DMS 273 (cell line): ENCODE data around the gene CMKLR1.

Source experiments
- DNase-seq: peaks from one replicate; lab custom pipeline; 2025; ENCODE audit not compliant: unreplicated experiment; lab: John Stamatoyannopoulos, UW

CMKLR1 gene

GRCh38 chr12:108317308-108318234 lies 21.5 kb downstream of the CMKLR1 start:
- DNase-seq = no peak

- no peak for DNase-seq
These were observed 22.7 kb downstream of the CMKLR1 start for GRCh38 chr12:108316176-108317086.

- peak; percentile 11 for DNase-seq
These were observed 23.5 kb downstream of the CMKLR1 start for GRCh38 chr12:108315486-108316105.

GRCh38 chr12:108313606-108314351 lies 25.3 kb downstream of the CMKLR1 start:
- no peak for DNase-seq

GRCh38 chr12:108313241-108313605 lies 25.9 kb downstream of the CMKLR1 start:
- DNase-seq = no peak

- peak; percentile 14 for DNase-seq
These were observed 26.4 kb downstream of the CMKLR1 start for GRCh38 chr12:108312693-108313189.

- DNase-seq = no peak
These were observed 26.9 kb downstream of the CMKLR1 start for GRCh38 chr12:108312073-108312659.

- DNase-seq = no peak
These were observed 27.5 kb downstream of the CMKLR1 start for GRCh38 chr12:108311605-108312004.

GRCh38 chr12:108310489-108310888 lies 28.6 kb downstream of the CMKLR1 start:
- no peak for DNase-seq

- DNase-seq = no peak
These were observed 29.3 kb downstream of the CMKLR1 start for GRCh38 chr12:108309674-108310312.

- no peak for DNase-seq
These were observed 30.6 kb downstream of the CMKLR1 start for GRCh38 chr12:108308395-108309085.

GRCh38 chr12:108307006-108307405 lies 32.1 kb downstream of the CMKLR1 start:
- no peak for DNase-seq

- DNase-seq = no peak
These were observed 32.6 kb downstream of the CMKLR1 start for GRCh38 chr12:108306506-108306905.

GRCh38 chr12:108305991-108306501 lies 33.1 kb downstream of the CMKLR1 start:
- no peak for DNase-seq

- peak; percentile 21 for DNase-seq
These were observed 33.6 kb downstream of the CMKLR1 start for GRCh38 chr12:108305520-108305919.

- no peak for DNase-seq
These were observed 34.5 kb downstream of the CMKLR1 start for GRCh38 chr12:108304633-108305032.

- no peak for DNase-seq
These were observed 35.4 kb downstream of the CMKLR1 start for GRCh38 chr12:108303703-108304102.

- DNase-seq = peak; percentile 7
These were observed 36.5 kb downstream of the CMKLR1 start for GRCh38 chr12:108302403-108303311.
